HepG2 (cell line): Measurements from ENCODE around the gene ARFGEF3. TPM values are rescaled to one million over a fixed set of nuclear protein-coding genes. Genes with fewer than 3 reads are reported as not detected.

ENCODE experiments used
- BCL6 ChIP-seq: IDR thresholded peaks from 2 replicates; pipeline ENCODE4 v1.6.1; 2016; ENCODE audit warnings: missing genetic modification reagents, missing compliant biosample characterization
- CEBPG ChIP-seq: IDR thresholded peaks from 2 replicates; pipeline ENCODE4 v1.6.1; 2016
- CENPX ChIP-seq: sonication (generic); formaldehyde crosslinking; IDR thresholded peaks from 2 replicates; pipeline ENCODE4 v1.9.0; 2021; ENCODE audit warnings: mild to moderate bottlenecking, missing genetic modification reagents, moderate library complexity
- EED ChIP-seq: sonication (generic); formaldehyde crosslinking; IDR thresholded peaks from 2 replicates; pipeline ENCODE4 v1.5.0; 2020; ENCODE audit warnings: mild to moderate bottlenecking, missing genetic modification reagents
- HMGXB4 ChIP-seq, 2 experiments: sonication (generic) in 1 of 2; formaldehyde crosslinking in 1 of 2; IDR thresholded peaks; 2 replicates each; pipeline versions ENCODE4 v1.4.0 to v1.6.1; 2018 to 2020; ENCODE audit warnings: missing genetic modification reagents in 2 of 2, borderline replicate concordance in 1 of 2, low read depth in 1 of 2, mild to moderate bottlenecking in 1 of 2, missing biosample characterization in 1 of 2
- HNF4A ChIP-seq: sonication (generic); formaldehyde crosslinking; IDR thresholded peaks from 2 replicates; pipeline ENCODE4 v1.4.0; 2020; ENCODE audit warnings: missing genetic modification reagents
- KDM5B ChIP-seq: sonication (generic); formaldehyde crosslinking; IDR thresholded peaks from 2 replicates; pipeline ENCODE4 v1.4.0; 2020; ENCODE audit warnings: missing genetic modification reagents, mild to moderate bottlenecking, borderline replicate concordance
- KMT2B ChIP-seq: IDR thresholded peaks from 2 replicates; pipeline ENCODE4 v1.6.1; 2016; ENCODE audit warnings: missing genetic modification reagents, missing compliant biosample characterization
- MAF1 ChIP-seq: sonication (generic); formaldehyde crosslinking; IDR thresholded peaks from 2 replicates; pipeline ENCODE4 v1.5.0; 2020; ENCODE audit warnings: missing genetic modification reagents, borderline replicate concordance
- MAX ChIP-seq: IDR thresholded peaks from 2 replicates; pipeline ENCODE4 v1.6.1; 2012; ENCODE audit warnings: inconsistent platforms
- MXI1 ChIP-seq: IDR thresholded peaks from 3 replicates; pipeline ENCODE4 v1.6.1; 2012; ENCODE audit warnings: low read depth, low read length, inconsistent platforms, borderline replicate concordance
- REXO4 ChIP-seq: sonication (generic); formaldehyde crosslinking; IDR thresholded peaks from 2 replicates; pipeline ENCODE4 v1.8.0; 2022; ENCODE audit warnings: missing genetic modification reagents, mild to moderate bottlenecking, borderline replicate concordance
- SIN3B ChIP-seq: fragments of 150-350 bp; IDR thresholded peaks from 2 replicates; pipeline ENCODE4 v1.6.1; 2014; ENCODE audit warnings: low read length
- XRCC5 ChIP-seq: fragments of 200-400 bp; formaldehyde crosslinking; optimal IDR thresholded peaks from 2 replicates; pipeline ENCODE3; 2017; ENCODE audit warnings: mild to moderate bottlenecking, low read length
- YEATS4 ChIP-seq: sonication (generic); formaldehyde crosslinking; IDR thresholded peaks from 2 replicates; pipeline ENCODE4 v1.4.0; 2020; ENCODE audit warnings: missing genetic modification reagents, borderline replicate concordance
- ZBTB3 ChIP-seq: sonication (generic); formaldehyde crosslinking; IDR thresholded peaks from 2 replicates; pipeline ENCODE4 v1.4.0; 2020; ENCODE audit warnings: low read depth, mild to moderate bottlenecking, moderate library complexity, missing genetic modification reagents, borderline replicate concordance
- ZBTB7A ChIP-seq: sonication (generic); formaldehyde crosslinking; IDR thresholded peaks from 2 replicates; pipeline ENCODE4 v1.8.0; 2022; ENCODE audit warnings: mild to moderate bottlenecking, missing genetic modification reagents
- ZFP36L2 ChIP-seq: sonication (generic); formaldehyde crosslinking; IDR thresholded peaks from 2 replicates; pipeline ENCODE4 v1.4.0; 2020; ENCODE audit warnings: missing genetic modification reagents
- ZNF142 ChIP-seq: sonication (generic); formaldehyde crosslinking; IDR thresholded peaks from 2 replicates; pipeline ENCODE4 v1.4.0; 2020; ENCODE audit warnings: missing genetic modification reagents
- ZNF143 ChIP-seq: sonication (generic); formaldehyde crosslinking; IDR thresholded peaks from 2 replicates; pipeline ENCODE4 v1.4.0; 2020; ENCODE audit warnings: missing genetic modification reagents
- polyA plus RNA-seq, 8 experiments: library from polyadenylated mRNA; depleted of rRNA in 3 of 8; stranded (reverse) in 7 of 8; unstranded in 1 of 8; fragments of >200 nt; fragmentation: Illumina TruSeq in 4 of 8; extraction: Trizol in 4 of 8; gene quantifications; 2 replicates each; pipeline versions ENCODE4 v1.2.1 to v1.2.3, GENCODE V29; 2011 to 2016; ENCODE audit warnings: low read depth in 4 of 8, missing spikeins in 1 of 8, mixed read lengths in 1 of 8; ENCODE audit not compliant: insufficient read depth in 1 of 8
- total RNA-seq, 5 experiments: library from RNA; depleted of rRNA; stranded (reverse); fragments of >200 nt; fragmentation: Illumina TruSeq; extraction: Trizol; gene quantifications; 2 replicates each; pipeline ENCODE4 v1.2.3, GENCODE V29; 2016; ENCODE audit warnings: low read depth in 1 of 5
- TF ChIP-seq, protein P1 (sequence below): sonication (generic); formaldehyde crosslinking; IDR thresholded peaks from 2 replicates; pipeline ENCODE4 v1.5.0; 2020; ENCODE audit warnings: mild to moderate bottlenecking, low read depth, missing genetic modification reagents, borderline replicate concordance
- TF ChIP-seq, protein P2 (sequence below): sonication (generic); formaldehyde crosslinking; IDR thresholded peaks from 2 replicates; pipeline ENCODE4 v1.4.0; 2020; ENCODE audit warnings: mild to moderate bottlenecking, missing genetic modification reagents

The ARFGEF3 gene
- total and polyA plus RNA-seq, 2 of the 13 experiments (the other 11 are each of a cell fraction or from before 2014, with no cell fraction given), result 0.60 to 2.6 TPM

DNA sequence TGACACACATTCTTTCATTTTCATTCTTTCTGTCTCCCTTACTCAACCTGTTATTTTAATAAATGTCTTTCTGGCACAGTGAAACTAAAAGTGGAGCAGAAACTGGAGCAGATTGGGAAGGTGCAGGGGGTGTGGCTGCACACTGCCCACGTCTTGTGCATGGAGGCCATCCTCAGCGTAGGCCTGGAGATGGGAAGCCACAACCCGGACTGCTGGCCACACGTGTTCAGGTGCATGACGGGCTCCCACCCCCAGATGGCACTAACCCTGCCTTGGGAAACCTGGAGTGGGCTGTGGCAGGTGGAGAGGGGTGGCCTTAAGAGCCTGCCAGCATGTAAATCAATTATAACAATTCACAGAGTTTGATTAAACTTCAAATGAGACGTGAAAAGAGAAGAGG lies 128.0 kb downstream of the ARFGEF3 start (continued):
- 0 out of 4 replicates have a peak, but pooled peaks have one; percentile 35 to 37 for TF ChIP-seq HMGXB4 (CRISPR knock-in tag; IDR thresholded peaks at IDR 0.05; ENCODE audit: borderline replicate concordance in 1 of 2, low read depth in 1 of 2)
- TF ChIP-seq, protein P1, sequence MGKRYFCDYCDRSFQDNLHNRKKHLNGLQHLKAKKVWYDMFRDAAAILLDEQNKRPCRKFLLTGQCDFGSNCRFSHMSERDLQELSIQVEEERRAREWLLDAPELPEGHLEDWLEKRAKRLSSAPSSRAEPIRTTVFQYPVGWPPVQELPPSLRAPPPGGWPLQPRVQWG (CRISPR knock-in tag), result no peak
- no peak for TF ChIP-seq MAF1 (CRISPR knock-in tag)
- no peak for TF ChIP-seq ZNF142 (CRISPR knock-in tag)
- no peak for TF ChIP-seq EED (CRISPR knock-in tag)
- no peak for TF ChIP-seq KDM5B
- TF ChIP-seq ZFP36L2 (CRISPR knock-in tag), result no peak
- TF ChIP-seq MXI1, result peak; percentile 47; the same call in 1 of the 3 replicates
- no peak for TF ChIP-seq SIN3B
- TF ChIP-seq, protein P2, sequence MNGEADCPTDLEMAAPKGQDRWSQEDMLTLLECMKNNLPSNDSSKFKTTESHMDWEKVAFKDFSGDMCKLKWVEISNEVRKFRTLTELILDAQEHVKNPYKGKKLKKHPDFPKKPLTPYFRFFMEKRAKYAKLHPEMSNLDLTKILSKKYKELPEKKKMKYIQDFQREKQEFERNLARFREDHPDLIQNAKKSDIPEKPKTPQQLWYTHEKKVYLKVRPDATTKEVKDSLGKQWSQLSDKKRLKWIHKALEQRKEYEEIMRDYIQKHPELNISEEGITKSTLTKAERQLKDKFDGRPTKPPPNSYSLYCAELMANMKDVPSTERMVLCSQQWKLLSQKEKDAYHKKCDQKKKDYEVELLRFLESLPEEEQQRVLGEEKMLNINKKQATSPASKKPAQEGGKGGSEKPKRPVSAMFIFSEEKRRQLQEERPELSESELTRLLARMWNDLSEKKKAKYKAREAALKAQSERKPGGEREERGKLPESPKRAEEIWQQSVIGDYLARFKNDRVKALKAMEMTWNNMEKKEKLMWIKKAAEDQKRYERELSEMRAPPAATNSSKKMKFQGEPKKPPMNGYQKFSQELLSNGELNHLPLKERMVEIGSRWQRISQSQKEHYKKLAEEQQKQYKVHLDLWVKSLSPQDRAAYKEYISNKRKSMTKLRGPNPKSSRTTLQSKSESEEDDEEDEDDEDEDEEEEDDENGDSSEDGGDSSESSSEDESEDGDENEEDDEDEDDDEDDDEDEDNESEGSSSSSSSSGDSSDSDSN (CRISPR knock-in tag), result no peak
- no peak for TF ChIP-seq CENPX (CRISPR knock-in tag)
- no peak for TF ChIP-seq HNF4A (CRISPR knock-in tag)
- peak; percentile 62 for TF ChIP-seq XRCC5
- no peak for TF ChIP-seq KMT2B (CRISPR knock-in tag)
- TF ChIP-seq ZNF143 (CRISPR knock-in tag), result no peak
- TF ChIP-seq ZBTB7A (CRISPR knock-in tag), result no peak
- peak; percentile 58 for TF ChIP-seq MAX
- TF ChIP-seq YEATS4 (CRISPR knock-in tag), result no peak
- TF ChIP-seq REXO4, result no peak
- no peak for TF ChIP-seq CEBPG
- no peak for TF ChIP-seq ZBTB3 (CRISPR knock-in tag)
- TF ChIP-seq BCL6, result no peak
